OCI-LY3 (cell line): ENCODE results near the gene PSMD7.
"Not testable (repeated sequence)": the region's sequence is repeated elsewhere in the genome, so short reads cannot be mapped to it uniquely, and the experiment has no call there.

Experiments used
- EZH2phosphoT487 ChIP-seq: fragments of 200-600 bp; shearing (Covaris generic); IDR thresholded peaks from 2 replicates; pipeline ENCODE4 v1.6.1; 2018; ENCODE audit warnings: antibody characterized with exemption, mixed run types, low read depth
- TF ChIP-seq, protein P1 (sequence below): fragments of 200-600, 300-600 bp; sonication (generic); IDR thresholded peaks from 2 replicates; pipeline ENCODE4 v1.5.1; 2014; ENCODE audit warnings: antibody characterized with exemption, low read length, low read depth

DNA sequence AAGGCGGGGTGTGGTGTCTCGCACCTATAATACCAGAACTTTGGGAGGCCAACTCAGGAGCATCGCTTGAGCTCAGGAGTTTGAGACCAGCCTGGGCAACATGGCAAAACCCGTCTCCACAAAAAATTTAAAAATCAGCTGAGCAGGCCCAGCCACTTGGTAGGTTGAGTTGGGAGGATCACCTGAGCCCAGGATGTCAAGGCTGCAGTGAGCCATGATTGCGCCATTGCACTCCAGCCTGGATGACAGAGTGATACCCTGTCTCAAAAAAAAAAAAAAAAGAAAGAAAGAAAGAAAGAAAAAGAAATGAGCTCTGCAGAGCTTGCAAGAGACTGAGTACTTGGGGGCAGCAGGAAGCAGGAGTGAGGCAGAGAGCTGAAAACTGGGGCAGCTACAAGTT lies 28.2 kb downstream of the PSMD7 start:
- TF ChIP-seq, protein P1, sequence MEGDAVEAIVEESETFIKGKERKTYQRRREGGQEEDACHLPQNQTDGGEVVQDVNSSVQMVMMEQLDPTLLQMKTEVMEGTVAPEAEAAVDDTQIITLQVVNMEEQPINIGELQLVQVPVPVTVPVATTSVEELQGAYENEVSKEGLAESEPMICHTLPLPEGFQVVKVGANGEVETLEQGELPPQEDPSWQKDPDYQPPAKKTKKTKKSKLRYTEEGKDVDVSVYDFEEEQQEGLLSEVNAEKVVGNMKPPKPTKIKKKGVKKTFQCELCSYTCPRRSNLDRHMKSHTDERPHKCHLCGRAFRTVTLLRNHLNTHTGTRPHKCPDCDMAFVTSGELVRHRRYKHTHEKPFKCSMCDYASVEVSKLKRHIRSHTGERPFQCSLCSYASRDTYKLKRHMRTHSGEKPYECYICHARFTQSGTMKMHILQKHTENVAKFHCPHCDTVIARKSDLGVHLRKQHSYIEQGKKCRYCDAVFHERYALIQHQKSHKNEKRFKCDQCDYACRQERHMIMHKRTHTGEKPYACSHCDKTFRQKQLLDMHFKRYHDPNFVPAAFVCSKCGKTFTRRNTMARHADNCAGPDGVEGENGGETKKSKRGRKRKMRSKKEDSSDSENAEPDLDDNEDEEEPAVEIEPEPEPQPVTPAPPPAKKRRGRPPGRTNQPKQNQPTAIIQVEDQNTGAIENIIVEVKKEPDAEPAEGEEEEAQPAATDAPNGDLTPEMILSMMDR, result not testable (repeated sequence)
- not testable (repeated sequence) for TF ChIP-seq EZH2phosphoT487
